ENCODE results near the gene UBTF. TPM values are rescaled to one million over a fixed set of nuclear protein-coding genes. Genes with fewer than 3 reads are reported as not detected.
"Not testable (repeated sequence)": the region's sequence is repeated elsewhere in the genome, so short reads cannot be mapped to it uniquely, and the experiment has no call there.

The UBTF gene
- total and polyA plus RNA-seq, 2 donors (not counting 1 experiment from before 2014, with no cell fraction given) = 43.1 to 179 TPM

GRCh38 chr17:44241106-44241624, 21.7 kb upstream of the UBTF start:
- ATAC-seq (ENCODE audit: low read depth) (no peak), DNase-seq (no peak)
- no peaks in the 10 kb centered on the region for H3K79me2 ChIP-seq (ENCODE audit: control insufficient read depth, insufficient read depth, low read length)
- Mint-ChIP-seq H3K9me3 (ENCODE audit: insufficient read depth) (no peaks in the 10 kb centered on the region), H3K27me3 (peaks cover 6% of the 10 kb centered on the region), H3K4me3 (no peak overlapping the region), H3K4me1 (peaks cover 23% of the 10 kb centered on the region), H3K27ac (no peak overlapping the region)
- CTCF ChIA-PET = interaction anchor here (0.6 to 1.4 kb wide), 3 partner anchors 12 to 104 kb away, joined by 3 read pairs; no protein-coding TSS in a partner anchor
- H3K27me3 ChIP-seq (replicated peaks in 1 of 4; ENCODE audit: control extremely low read depth in 1 of 4, control insufficient read depth in 3 of 4, insufficient read depth in 4 of 4, low read length in 3 of 4) = no peaks in the 10 kb centered on the region
- H3K4me1 ChIP-seq (ENCODE audit: control insufficient read depth in 2 of 2, insufficient read depth in 2 of 2, low read length in 2 of 2) = peaks cover 13 to 19% of the 10 kb centered on the region in 2 donors
- TF ChIP-seq CTCF (IDR thresholded peaks at IDR 0.05) = no peak
- H4K20me1 ChIP-seq (ENCODE audit: control insufficient read depth, insufficient read depth, low read length, poor library complexity, severe bottlenecking) = no peaks in the 10 kb centered on the region
- H2AFZ ChIP-seq (ENCODE audit: insufficient read depth, low read depth, low read length, poor library complexity, severe bottlenecking) = no peak overlapping the region
- no peak overlapping the region for H3K4me2 ChIP-seq (replicated peaks; ENCODE audit: low read depth, low read length, poor library complexity, severe bottlenecking)
- no peak overlapping the region for H3K27ac ChIP-seq (ENCODE audit: low read length in 2 of 2)
- H3K4me3 ChIP-seq (ENCODE audit: control extremely low read depth in 1 of 5, extremely low read depth in 1 of 5, insufficient read depth in 1 of 5, low read depth in 2 of 5, low read length in 4 of 5) = no peak overlapping the region
- WGBS (ENCODE audit: insufficient coverage) = no CpG with 5 or more reads among the region's 6 CpGs
- H3K9me3 ChIP-seq (ENCODE audit: control extremely low read depth in 1 of 3, control insufficient read depth in 2 of 3, insufficient read depth in 1 of 3, low read length in 2 of 3) = peaks cover 0 to 10% (median 6%) of the 10 kb centered on the region in 3 donors
- POLR2A ChIA-PET = interaction anchor here (0.6 kb wide), 1 partner anchor 16 kb away, joined by 4 read pairs; no protein-coding TSS in a partner anchor
- no peaks in the 10 kb centered on the region for H3K36me3 ChIP-seq (replicated peaks in 1 of 2; ENCODE audit: control extremely low read depth in 1 of 2, control insufficient read depth in 1 of 2, extremely low read depth in 1 of 2, insufficient read depth in 2 of 2, low read length in 1 of 2)
- H3K9ac ChIP-seq (ENCODE audit: low read length) = no peak overlapping the region
- intact Hi-C loops (cut with micrococcal nuclease) = no loop called here

GRCh38 chr17:44237886-44238285, 18.4 kb upstream of the UBTF start:
- ATAC-seq (ENCODE audit: low read depth); H3K36me3 ChIP-seq (replicated peaks in 1 of 2; ENCODE audit: control extremely low read depth in 1 of 2, control insufficient read depth in 1 of 2, extremely low read depth in 1 of 2, insufficient read depth in 2 of 2, low read length in 1 of 2); H3K9me3 ChIP-seq (ENCODE audit: control extremely low read depth in 1 of 3, control insufficient read depth in 2 of 3, insufficient read depth in 1 of 3, low read length in 2 of 3); H3K4me3 ChIP-seq (ENCODE audit: control extremely low read depth in 1 of 5, extremely low read depth in 1 of 5, insufficient read depth in 1 of 5, low read depth in 2 of 5, low read length in 4 of 5); H3K4me1 Mint-ChIP-seq; DNase-seq; H3K9ac ChIP-seq (ENCODE audit: low read length); H3K27me3 ChIP-seq (replicated peaks in 1 of 4; ENCODE audit: control extremely low read depth in 1 of 4, control insufficient read depth in 3 of 4, insufficient read depth in 4 of 4, low read length in 3 of 4); H3K4me3 Mint-ChIP-seq; H3K4me2 ChIP-seq (replicated peaks; ENCODE audit: low read depth, low read length, poor library complexity, severe bottlenecking); H3K4me1 ChIP-seq (ENCODE audit: control insufficient read depth in 2 of 2, insufficient read depth in 2 of 2, low read length in 2 of 2); CTCF ChIA-PET; POLR2A ChIA-PET; H3K9me3 Mint-ChIP-seq (ENCODE audit: insufficient read depth); H2AFZ ChIP-seq (ENCODE audit: insufficient read depth, low read depth, low read length, poor library complexity, severe bottlenecking); H3K79me2 ChIP-seq (ENCODE audit: control insufficient read depth, insufficient read depth, low read length); H3K27ac Mint-ChIP-seq; intact Hi-C loops (cut with micrococcal nuclease); H3K27ac ChIP-seq (ENCODE audit: low read length in 2 of 2); H4K20me1 ChIP-seq (ENCODE audit: control insufficient read depth, insufficient read depth, low read length, poor library complexity, severe bottlenecking): not testable (repeated sequence)
- no CpG with 5 or more reads among the region's 28 CpGs for WGBS (ENCODE audit: insufficient coverage)
- peaks cover 11% of the 10 kb centered on the region for H3K27me3 Mint-ChIP-seq

Measured in B cell (primary cell).